ENCODE measurements around the gene UBR3.
"Not testable (repeated sequence)": the region's sequence is repeated elsewhere in the genome, so short reads cannot be mapped to it uniquely, and the experiment has no call there.

Gene UBR3

DNA sequence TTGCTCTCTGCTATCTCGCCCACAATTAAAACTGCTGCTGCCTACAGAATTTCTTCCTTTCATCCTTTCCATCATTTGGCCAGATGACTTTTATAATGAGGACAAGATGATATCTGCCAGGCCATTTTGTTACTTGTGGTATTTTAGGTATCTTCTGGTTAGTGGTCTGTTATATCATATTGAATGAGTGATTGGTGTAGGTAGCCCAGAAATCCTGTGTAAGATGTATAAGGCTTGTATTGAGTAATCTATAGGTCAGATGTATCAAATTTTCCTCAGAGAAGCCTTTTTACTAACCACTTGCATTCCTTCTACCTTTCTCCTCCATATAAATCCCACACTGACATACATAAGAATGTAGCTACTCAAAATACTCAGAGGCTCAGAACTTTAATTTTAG is 118.3 kb downstream of the UBR3 start:
- DNase-seq (ENCODE audit: low read depth in 2 of 2): no peak

DNA sequence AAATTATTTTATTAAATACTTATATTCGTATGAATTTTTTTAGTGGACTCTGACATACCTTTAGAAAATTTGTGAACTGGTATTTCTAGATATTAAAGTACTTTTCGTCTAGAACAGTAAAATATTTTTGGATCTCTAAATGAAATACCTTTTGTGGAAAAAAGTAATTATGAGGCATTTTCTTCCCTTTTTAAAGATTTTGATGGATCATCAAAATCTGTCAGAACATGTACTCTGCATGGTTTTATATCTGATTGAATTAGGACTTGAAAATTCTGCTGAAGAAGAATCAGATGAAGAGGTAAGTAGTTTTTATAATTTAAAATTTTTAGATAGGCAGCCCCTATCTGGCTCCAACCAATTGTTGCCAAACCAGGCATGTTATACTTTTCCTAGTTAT is 118.8 kb downstream of the UBR3 start:
- no peak for DNase-seq (ENCODE audit: low read depth in 2 of 2)

DNA sequence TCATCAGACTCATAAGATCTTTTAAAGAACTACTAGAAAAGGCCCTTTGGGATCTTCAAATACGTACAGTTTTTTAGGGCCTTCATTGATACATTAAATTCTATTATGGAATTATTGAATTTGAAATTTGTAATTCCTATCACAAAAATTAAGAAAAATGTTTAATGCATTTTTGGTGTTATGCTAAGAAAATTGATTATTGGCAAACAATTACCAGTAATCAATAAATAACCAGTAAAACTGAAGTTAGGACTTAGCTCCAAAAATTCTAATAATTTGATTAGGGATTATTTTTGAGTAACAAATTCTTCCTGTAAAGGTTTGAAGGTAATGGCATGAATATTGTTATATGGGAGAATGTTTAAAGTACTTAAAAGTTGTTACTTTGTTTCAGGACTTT is 119.3 kb downstream of the UBR3 start:
- DNase-seq (ENCODE audit: low read depth in 2 of 2): no peak

DNA sequence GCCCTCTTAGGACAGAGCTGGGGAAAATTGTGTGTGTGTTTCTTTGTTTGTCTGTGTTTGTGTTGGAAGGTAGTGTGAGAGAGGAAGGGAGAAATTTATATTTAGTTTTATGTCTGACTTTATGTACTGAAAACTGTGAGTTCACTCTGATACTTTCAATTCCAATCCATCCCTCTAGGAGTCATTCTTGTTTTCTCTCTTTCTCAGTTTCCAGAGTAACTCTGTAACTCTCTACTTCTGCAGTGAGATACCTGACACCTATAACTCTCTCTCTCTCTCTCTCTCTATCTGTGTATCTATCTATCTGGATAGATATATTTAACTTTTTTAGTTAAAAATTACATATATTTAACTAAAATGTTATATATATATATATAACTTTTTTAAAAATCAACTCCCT is 128.7 kb downstream of the UBR3 start:
- no peak for DNase-seq (ENCODE audit: low read depth in 2 of 2)

DNA sequence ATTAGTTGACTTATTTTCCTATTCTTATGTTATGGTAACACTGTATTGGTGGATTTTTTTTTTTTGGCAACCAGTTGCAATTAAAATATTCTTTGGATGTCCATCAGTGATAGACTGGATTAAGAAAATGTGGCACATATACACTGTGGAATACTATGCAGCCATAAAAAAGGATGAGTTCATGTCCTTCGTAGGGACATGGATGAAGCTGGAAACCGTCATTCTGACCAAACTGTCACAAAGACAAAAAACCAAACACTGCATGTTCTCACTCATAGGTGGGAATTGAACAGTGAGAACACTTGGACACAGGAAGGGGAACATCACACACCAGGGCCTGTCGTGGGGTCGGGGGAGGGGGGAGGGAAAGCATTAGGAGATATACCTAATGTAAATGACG is 130.0 kb downstream of the UBR3 start:
- DNase-seq (ENCODE audit: low read depth in 2 of 2): not testable (repeated sequence)

DNA sequence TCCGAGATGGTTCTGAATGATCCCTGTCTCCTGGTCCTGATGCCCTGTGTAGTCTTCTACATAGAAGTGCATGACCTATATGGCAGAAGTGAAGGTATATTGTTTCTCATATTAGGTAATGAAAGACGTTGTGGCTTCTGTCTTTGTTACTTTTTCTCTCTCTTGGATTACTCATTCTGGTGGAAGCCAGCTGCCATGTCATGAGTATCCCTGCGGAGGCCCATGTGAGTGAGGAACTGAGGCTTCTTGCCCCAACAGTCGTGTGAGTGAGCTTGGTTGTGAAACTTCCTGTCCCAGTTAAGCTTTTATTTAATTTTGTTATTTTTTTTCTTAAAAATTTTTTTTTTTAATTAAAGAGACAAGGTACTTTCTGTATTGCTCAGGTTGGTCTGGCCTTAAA is 134.7 kb downstream of the UBR3 start:
- DNase-seq (ENCODE audit: low read depth in 2 of 2): no peak

DNA sequence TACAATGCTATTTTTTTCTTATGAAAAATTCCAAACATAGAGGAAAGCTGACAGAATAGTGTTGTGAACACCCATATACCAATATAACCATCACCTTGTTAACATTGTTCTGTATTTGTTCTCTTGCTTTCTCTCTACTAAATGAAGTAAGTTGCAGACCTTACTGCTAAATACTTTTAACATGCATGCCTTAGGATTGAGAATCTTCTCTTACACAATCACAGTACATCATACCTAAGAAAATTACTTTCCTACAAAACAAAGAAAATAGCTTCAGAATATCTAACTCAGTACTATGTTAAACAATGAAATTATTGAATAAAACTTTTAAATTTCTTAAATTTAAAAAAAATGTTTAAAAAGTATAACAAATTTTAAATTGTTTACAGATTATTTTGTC is 136.5 kb downstream of the UBR3 start:
- no peak for DNase-seq (ENCODE audit: low read depth in 2 of 2)

DNA sequence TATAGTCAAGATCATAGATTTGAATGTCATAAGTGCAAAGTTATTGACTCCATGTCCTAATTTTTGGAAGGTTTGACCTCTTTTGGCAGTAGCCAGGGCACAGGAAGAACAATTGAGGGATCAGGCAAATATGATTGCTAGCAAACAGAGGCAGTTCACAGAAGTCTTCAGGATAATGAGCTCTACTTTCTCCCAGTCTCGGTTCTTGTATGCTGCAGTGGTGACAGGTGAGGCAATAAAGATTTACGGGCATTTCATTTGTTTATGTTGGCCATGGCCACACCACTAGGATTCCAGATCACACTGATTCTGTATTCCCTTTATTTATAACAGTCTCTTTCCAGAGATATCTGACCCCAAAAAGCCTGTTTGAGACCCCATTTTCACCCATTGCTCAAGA is 137.5 kb downstream of the UBR3 start:
- DNase-seq (ENCODE audit: low read depth in 2 of 2): no peak

DNA sequence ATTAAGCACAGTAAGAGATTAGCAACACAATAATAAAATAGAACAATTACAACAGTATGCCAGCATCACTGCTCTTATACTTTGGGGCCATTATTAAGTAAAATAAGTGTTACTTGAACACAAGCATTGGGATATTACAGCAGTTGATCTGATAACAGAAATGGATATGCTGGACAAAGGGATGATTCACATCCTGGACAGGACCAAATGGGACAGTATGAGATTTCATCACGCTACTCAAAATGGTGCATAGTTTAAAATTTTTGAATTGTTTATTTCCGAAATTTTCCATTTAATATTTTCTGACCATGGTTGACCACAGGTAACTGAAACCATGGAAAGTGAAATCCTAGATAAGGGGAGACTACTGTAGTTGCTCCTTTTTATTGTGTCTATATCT is 138.2 kb downstream of the UBR3 start:
- DNase-seq (ENCODE audit: low read depth in 2 of 2): no peak

DNA sequence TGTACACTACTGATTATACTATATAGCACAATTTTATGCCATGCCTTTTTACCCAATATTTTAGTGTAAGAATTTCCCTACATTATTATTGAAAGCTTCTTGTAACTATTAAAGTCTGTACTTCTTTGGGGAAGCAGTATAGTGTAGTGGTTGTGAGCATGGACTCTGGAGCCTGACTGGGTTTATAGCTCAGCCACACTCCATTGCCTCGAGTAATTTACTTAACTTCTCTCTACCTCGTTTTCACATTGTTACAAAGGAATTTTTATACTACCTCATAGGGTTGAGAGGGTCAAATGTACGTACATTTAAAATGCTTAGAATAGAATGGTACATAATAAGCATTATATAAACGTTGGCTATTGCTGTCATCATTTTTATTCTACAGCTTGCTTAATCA is 139.2 kb downstream of the UBR3 start:
- DNase-seq (ENCODE audit: low read depth in 2 of 2): no peak

DNA sequence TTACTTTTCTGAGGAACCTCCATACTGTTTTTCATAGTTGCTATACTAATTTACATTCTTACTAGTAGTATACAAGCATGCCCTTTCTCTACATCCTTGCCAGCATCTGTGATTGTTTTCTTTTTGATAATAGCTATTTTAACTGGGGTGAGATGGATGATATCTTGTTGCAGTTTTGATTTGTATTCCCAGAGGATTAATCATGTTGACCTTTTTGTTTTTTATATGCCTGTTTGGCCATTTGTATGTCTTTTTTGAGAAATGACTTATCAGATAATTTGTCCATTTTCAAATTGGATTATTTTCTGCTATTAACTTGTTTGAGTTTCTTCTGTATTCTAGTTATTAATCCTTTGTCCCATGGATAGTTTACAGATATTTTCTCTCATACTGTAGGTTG is 141.5 kb downstream of the UBR3 start:
- no peak for DNase-seq (ENCODE audit: low read depth in 2 of 2)

DNA sequence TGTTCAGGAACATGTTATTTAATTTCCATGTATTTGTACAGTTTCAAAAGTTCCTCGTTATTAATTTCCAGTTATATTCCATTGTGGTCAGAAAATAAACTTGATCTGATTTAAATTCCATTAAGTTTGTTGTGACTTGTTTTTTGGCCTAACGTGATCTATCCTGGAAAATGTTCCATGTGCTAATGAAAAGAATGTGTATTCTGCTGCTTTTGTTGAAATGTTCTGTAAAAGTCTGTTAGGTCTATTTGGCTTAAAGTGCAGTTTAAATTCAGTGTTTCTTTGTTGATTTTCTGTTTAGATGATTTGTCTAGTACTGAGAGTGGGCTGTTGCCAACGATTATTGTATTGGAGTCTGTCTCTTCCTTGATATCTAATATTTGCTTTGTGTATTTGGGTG is 148.0 kb downstream of the UBR3 start:
- no peak for DNase-seq (ENCODE audit: low read depth in 2 of 2)

DNA sequence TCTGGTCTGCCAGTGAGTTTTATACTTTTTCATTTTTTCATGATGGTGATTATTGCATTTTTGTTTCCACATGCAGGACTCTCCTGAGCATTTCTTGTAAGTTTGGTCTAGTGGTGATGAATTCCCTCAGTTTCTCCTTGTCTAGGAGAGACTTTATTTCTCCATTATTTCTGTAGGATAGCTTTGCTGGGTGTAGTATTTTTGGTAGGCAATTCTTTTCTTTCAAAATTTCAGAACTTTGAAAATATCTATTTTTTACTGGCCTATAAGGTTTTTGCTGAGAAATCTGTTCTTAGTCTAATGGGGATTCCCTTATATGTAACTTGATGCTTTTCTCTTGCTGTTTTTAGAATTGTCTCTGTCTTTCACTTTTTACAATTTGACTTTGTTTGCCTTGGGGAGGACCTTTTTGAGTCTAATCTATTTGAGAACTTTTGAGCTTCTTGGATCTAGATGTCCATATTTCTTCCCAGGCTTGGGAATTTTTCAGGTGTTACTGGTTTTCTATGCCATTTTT is 149.1 kb downstream of the UBR3 start:
- no peak for DNase-seq (ENCODE audit: low read depth in 2 of 2)

DNA sequence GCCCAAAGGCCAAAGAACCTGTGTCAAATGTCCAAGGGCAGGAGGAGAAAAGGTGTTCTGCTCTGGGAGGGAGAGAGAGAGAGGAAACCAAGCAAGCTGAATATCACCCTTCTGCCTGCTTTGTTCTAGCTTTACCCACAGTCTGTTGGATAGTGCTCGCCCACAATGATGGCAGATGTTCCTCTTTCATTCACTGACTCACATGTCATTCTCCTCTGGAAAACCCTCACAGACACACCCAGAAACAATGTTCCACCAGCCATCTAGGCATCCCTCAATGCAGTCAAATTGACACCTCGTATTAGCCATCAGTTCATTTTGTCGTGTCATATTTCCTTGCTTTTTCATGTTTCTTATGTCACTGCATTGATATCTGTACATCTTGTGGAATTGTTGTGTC is 150.3 kb downstream of the UBR3 start:
- DNase-seq (ENCODE audit: low read depth in 2 of 2): no peak

DNA sequence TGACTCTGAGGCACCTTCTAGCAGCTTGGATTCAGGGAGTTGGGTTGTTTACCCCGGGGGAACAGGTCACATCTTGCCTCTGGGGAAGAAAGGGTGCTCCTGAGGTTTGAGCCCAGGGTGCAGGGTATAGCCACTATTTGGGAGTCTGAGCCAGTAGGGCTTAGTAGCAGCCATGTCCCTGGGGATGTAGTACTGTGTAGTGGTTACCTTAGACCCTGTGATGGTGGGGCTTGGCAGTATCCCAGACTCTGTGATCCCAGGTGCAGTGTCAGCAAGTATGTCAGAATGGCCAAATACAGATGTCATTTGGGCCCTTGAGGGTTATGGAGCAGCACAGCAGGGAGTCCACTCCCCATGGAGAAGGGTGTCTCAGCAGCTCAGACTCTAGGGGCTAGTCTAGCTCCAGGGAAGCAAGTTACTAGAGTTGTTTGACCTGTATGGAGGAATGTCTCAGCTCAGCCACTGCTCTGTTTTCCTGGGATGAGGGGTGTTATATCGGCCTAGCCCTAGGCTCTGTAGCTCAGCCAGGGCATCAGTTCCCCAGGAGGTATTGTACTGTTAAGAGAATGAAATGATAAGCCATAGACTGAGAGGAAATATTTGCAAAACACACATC is 151.3 kb downstream of the UBR3 start:
- no peak for DNase-seq (ENCODE audit: low read depth in 2 of 2)

DNA sequence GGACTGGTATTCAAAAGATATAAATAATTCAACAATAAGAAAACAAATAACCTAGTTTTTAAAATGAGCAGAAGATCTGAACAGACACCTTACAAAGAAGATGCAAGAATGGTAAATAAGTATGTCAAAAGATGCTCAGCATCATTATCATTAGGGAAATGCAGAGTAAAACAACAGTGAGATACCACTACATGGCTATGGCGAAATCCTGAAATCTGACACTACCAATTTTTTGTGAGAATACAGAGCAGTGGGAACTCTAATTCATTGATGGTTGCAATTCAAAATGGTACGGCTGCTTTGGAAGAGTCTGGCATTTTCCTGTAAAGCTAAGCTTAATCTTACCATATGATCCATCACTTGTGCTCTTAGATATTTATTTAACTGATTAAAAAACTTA is 151.8 kb downstream of the UBR3 start:
- DNase-seq (ENCODE audit: low read depth in 2 of 2): no peak

DNA sequence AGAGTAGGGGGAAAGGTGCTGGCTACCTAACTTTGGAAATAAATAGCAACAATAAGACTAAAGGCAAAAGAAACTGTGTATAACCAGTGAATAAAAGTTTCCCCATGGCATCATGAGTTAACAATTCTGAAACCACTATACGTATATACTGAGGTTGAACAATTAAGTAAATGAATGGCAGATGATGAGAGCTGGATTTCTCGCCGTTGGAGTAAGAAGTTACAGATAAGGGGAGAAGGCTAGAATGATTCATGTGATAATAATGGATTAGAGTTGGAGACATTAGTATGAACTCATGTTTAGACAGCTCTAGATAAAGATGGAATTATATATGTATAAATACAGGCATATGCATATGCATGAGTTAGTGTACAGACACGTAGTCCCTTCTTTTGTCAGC is 152.7 kb downstream of the UBR3 start:
- no peak for DNase-seq (ENCODE audit: low read depth in 2 of 2)

DNA sequence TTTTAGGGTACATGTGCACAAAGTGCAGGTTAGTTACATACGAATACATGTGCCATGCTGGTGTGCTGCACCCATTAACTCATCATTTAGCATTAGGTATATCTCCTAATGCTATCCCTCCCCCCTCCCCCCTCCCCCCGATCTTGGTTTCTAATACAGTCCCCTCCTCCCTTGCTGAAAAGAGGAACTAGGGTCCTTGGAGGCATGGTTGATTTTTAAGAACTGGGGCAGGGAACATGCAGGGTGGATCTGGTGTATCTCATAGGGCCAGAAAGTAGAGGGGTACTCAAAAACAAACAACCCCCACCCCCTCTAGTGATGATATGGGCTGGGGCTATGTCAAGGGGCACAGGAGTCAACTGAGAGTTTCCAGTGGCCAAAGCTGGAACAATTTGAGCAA is 153.4 kb downstream of the UBR3 start:
- no peak for DNase-seq (ENCODE audit: low read depth in 2 of 2)

DNA sequence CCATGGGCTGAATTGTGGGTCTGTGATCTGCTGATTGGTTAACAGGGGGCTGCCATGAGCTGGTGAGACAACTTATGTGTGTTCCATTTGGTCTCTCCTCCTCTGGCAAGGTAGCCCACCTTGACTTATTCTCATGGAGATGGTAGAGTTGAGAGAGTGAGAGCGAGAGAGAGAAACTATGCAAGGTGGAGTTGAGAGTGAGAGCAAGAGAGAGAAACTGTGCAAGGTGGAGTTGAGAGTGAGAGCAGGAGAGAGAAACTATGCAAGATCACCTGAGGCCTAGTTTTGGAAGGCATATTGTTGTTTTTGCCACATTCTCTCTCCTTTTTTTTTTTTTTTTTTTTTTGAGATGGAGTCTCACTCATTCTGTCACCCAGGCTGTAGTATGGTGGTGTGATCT is 155.7 kb downstream of the UBR3 start:
- no peak for DNase-seq (ENCODE audit: low read depth in 2 of 2)

DNA sequence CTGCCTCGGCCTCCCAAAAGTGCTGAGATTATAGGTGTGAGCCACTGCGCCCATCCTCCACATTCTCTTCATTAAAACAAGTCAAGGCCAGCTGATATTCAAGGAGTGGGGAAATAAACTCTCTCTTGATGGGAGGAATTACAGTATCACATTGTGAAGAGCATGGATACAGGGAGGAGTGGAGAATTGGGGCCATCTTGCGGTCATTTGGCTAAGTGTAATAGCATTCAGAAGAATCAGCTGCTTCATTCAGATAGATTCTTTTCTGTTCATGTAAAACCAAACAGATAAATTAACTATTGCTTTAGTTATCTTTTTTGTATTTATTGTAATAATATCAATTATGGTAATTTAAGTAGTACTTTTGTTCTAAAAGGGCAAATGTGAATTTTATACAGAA is 156.3 kb downstream of the UBR3 start:
- DNase-seq (ENCODE audit: low read depth in 2 of 2): no peak

DNA sequence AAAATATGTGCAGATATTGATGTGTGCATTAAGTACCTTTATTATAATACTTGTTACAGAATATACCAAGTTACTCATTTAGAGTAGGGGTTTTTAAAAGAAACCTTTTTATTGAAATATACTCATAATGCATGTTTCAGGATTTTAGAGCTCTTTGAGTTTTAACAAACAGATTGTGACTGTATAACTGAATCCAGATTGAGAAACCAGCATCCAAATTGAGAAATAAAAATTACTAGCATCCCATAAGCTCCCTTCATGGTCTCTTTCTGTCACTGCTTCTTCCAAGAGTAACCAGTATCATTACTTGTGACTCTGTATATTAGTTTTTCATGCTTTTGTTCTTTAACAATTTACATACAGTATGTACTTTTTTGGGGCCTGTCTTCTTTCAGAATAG is 156.9 kb downstream of the UBR3 start:
- DNase-seq (ENCODE audit: low read depth in 2 of 2): no peak

DNA sequence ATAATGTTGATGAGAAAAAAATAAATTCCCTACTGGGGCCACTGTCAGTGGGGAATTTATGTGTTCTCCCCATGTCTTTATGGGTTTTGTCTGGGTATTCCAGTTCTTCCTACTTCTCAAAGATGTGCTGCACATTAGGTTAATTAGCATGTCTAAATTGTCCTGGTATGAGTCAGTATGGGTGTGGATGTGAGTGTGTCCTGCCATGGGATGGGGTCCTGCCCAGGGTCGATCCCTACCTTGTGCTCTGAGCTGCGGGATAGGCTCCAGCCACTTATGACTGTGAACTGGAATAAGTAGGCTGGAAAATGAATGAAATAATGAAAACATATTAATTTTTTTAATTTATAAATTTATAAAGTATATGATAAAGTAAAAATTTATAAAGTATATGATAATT is 167.5 kb downstream of the UBR3 start:
- no peak for DNase-seq (ENCODE audit: low read depth in 2 of 2)

DNA sequence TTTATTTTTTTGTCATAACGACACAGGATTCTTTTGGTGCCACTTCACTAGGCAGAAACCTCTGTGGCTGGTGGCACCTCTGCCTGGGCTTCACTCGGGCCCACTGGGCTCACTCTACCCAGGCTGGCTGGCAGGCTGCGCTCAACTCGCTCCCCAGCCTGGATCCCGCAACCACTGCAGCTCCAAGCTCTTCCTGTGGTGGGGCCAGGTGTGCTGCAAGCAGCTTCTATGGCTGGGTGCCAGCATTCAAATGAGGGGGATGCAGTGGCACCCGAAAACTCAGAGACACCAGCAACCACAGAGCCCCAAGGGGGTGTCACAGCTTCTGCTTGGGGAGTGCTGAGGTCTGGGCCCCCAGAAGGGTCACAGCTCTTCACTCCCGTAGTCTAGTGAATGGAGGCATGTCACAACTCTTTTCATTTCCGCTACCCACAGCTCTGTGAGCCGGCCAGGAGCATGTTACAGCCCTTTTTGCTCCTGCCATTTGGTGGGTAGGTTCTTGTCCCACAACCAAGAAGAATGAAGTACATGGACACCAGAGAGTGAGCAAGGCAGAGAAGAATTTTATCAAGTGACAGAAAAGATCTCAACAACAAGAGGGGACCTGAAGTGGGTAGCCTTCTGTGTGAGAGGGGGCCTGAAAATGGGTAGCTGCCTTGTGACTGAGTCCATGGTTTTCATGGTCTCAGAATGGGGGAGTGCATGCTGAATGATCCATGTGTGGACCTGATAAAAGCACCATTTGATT is 170.1 kb downstream of the UBR3 start:
- DNase-seq (ENCODE audit: low read depth in 2 of 2): no peak

DNA sequence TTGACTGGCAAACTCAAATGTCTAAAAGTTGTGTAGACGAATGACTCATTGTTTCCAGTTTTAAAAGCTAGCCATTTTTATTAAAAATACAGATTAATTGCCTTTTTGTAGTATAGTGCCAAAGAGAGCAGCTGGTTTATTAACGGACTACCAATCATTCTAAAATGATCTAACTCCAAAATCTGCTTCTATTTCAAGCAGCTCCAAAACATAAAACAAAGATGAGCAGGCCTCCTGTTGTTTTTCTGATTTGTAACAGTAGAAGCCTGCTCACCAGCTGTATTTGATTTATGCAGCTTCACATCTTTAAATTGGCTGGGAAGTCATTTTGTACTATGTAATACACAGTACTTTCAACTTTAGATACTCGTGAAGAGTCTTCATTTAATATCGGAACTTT is 171.8 kb downstream of the UBR3 start:
- no peak for DNase-seq (ENCODE audit: low read depth in 2 of 2)

Measured in stimulated activated CD8-positive, alpha-beta memory T cell treated with anti-CD3 and anti-CD28 coated beads, Interleukin-15, amount 100 ng/mL, for 4 hours (primary cell).